H1 (cell line): ENCODE measurements around the gene ACOT7. TPM values are rescaled to one million over a fixed set of nuclear protein-coding genes. Genes with fewer than 3 reads are reported as not detected.
A peak's percentile ranks its signal among the peaks of the same experiment; 100 is the strongest.

Experiments used
- ASH2L ChIP-seq: fragments of 200-600, 300-600 bp; sonication (generic); IDR thresholded peaks from one replicate; pipeline ENCODE4 v1.7.1; 2017; ENCODE audit warnings: low read length
- ATF2 ChIP-seq: IDR thresholded peaks from 2 replicates; pipeline ENCODE4 v1.6.1; 2012; ENCODE audit warnings: low read length, inconsistent platforms
- BRCA1 ChIP-seq: IDR thresholded peaks from 2 replicates; pipeline ENCODE4 v1.6.1; 2012; ENCODE audit warnings: low read depth, low read length, improper control_type of control experiment
- CEBPB ChIP-seq: IDR thresholded peaks from 2 replicates; pipeline ENCODE4 v1.6.1; 2012; ENCODE audit warnings: low read depth, low read length
- EP300 ChIP-seq, 2 experiments: IDR thresholded peaks; 1 replicate in 1 of 2; 2 replicates in 1 of 2; pipeline ENCODE4 v1.6.1; 2011 to 2012; ENCODE audit warnings: low read depth in 2 of 2, low read length in 2 of 2, mild to moderate bottlenecking in 2 of 2, borderline replicate concordance in 1 of 2, inconsistent platforms in 1 of 2, moderate library complexity in 1 of 2
- FOSL1 ChIP-seq: IDR thresholded peaks from 2 replicates; pipeline ENCODE4 v1.6.1; 2011; ENCODE audit warnings: mild to moderate bottlenecking, low read depth, low read length, moderate library complexity; ENCODE audit not compliant: insufficient read depth
- GABPA ChIP-seq: IDR thresholded peaks from 2 replicates; pipeline ENCODE4 v1.6.1; 2011; ENCODE audit warnings: mild to moderate bottlenecking, low read length, moderate library complexity, borderline replicate concordance; ENCODE audit not compliant: insufficient read depth
- HDAC2 ChIP-seq, 2 experiments: fragments of 300-600 bp in 1 of 2; sonication (generic) in 1 of 2; IDR thresholded peaks; 2 replicates each; pipeline ENCODE4 v1.6.1; 2011 to 2012; ENCODE audit warnings: low read depth in 2 of 2, low read length in 2 of 2, mild to moderate bottlenecking in 2 of 2, moderate library complexity in 2 of 2, borderline replicate concordance in 1 of 2, inconsistent platforms in 1 of 2
- JUN ChIP-seq: IDR thresholded peaks from 2 replicates; pipeline ENCODE4 v1.6.1; 2011; ENCODE audit warnings: low read depth, mild to moderate bottlenecking, improper control_type of control experiment, low read length
- KDM4A ChIP-seq: IDR thresholded peaks from one replicate; pipeline ENCODE4 v1.7.1; 2012; ENCODE audit warnings: low read depth, mild to moderate bottlenecking, moderate library complexity, low read length, inconsistent platforms; ENCODE audit not compliant: severe bottlenecking
- NANOG ChIP-seq: IDR thresholded peaks from 2 replicates; pipeline ENCODE4 v1.6.1; 2011; ENCODE audit warnings: low read length, low read depth, mild to moderate bottlenecking, inconsistent platforms; ENCODE audit not compliant: insufficient read depth, poor library complexity, severe bottlenecking
- PHF8 ChIP-seq: fragments of 200-600 bp; sonication (generic); conservative IDR thresholded peaks from 2 replicates; pipeline ENCODE4 v1.7.1; 2012; ENCODE audit warnings: low read depth, mild to moderate bottlenecking, inconsistent platforms, low read length, moderate library complexity
- RAD21 ChIP-seq, 2 experiments: IDR thresholded peaks in 1 of 2; conservative IDR thresholded peaks in 1 of 2; 2 replicates each; pipeline ENCODE4 v1.6.1; 2011; ENCODE audit warnings: low read depth in 2 of 2, low read length in 2 of 2, improper control_type of control experiment in 1 of 2, inconsistent platforms in 1 of 2, mild to moderate bottlenecking in 1 of 2, moderate library complexity in 1 of 2
- RNF2 ChIP-seq: fragments of 200-900, 300-1000 bp; sonication (generic); IDR thresholded peaks from 2 replicates; pipeline ENCODE4 v1.7.1; 2016; ENCODE audit warnings: borderline replicate concordance, low read depth, mild to moderate bottlenecking, antibody characterized with exemption, low read length; ENCODE audit not compliant: poor library complexity, severe bottlenecking; ENCODE audit errors: missing control alignments
- SP4 ChIP-seq: IDR thresholded peaks from 2 replicates; pipeline ENCODE4 v1.6.1; 2012; ENCODE audit warnings: low read length, inconsistent platforms
- SRF ChIP-seq: IDR thresholded peaks from 2 replicates; pipeline ENCODE4 v1.6.1; 2011; ENCODE audit warnings: mild to moderate bottlenecking, low read depth, low read length, moderate library complexity
- SUZ12 ChIP-seq: fragments of 200-600 bp; sonication (generic); IDR thresholded peaks from 2 replicates; pipeline ENCODE4 v1.6.1; 2012; ENCODE audit warnings: mild to moderate bottlenecking, inconsistent platforms, low read length, moderate library complexity, mixed read lengths
- TBP ChIP-seq: IDR thresholded peaks from 2 replicates; pipeline ENCODE4 v1.6.1; 2011; ENCODE audit warnings: low read depth, low read length, improper control_type of control experiment
- TCF12 ChIP-seq: IDR thresholded peaks from 2 replicates; pipeline ENCODE4 v1.6.1; 2011; ENCODE audit warnings: low read depth, mild to moderate bottlenecking, low read length
- USF2 ChIP-seq: IDR thresholded peaks from 2 replicates; pipeline ENCODE4 v1.6.1; 2011; ENCODE audit warnings: low read length, improper control_type of control experiment
- polyA plus RNA-seq, 7 experiments: library from polyadenylated mRNA; depleted of rRNA in 3 of 7; stranded (reverse) in 5 of 7; unstranded in 2 of 7; fragments of >200 nt in 5 of 7; fragments of 200-250 nt in 2 of 7; gene quantifications; 1 replicate in 5 of 7; 2 replicates in 1 of 7; 4 replicates in 1 of 7; pipeline versions ENCODE4 v1.2.1 to v1.2.3, GENCODE V29; 2011 to 2013; ENCODE audit warnings: missing spikeins in 2 of 7, mixed read lengths in 2 of 7
- total RNA-seq: library from RNA; stranded (reverse); fragmentation: NEBNext Ultra II Directional; extraction: Animal tissue kit (Norgen Biotek cat#: 25700); gene quantifications from 2 replicates; pipeline ENCODE4 v1.2.1, GENCODE V29; 2021

ACOT7 gene
- total and polyA plus RNA-seq, 2 of the 8 experiments (the other 6 are each of a cell fraction or from before 2014, with no cell fraction given) = 151 to 214 TPM

- TF ChIP-seq SRF (no peak), HDAC2 (IDR thresholded peaks at IDR 0.05; ENCODE audit: borderline replicate concordance in 1 of 2, low read depth in 2 of 2, low read length in 2 of 2) (no peak), RNF2 (no peak), FOSL1 (no peak), USF2 (no peak), GABPA (peak; percentile 38; the same call in 1 of the 2 replicates), KDM4A (no peak), EP300 (IDR thresholded peaks at IDR 0.05; ENCODE audit: borderline replicate concordance in 1 of 2, low read depth in 2 of 2, low read length in 2 of 2) (no peak), NANOG (no peak), ASH2L (no peak), ATF2 (no peak), TCF12 (no peak), BRCA1 (no peak), TBP (no peak), SUZ12 (no peak), PHF8 (no peak), SP4 (no peak), CEBPB (no peak), JUN (no peak), RAD21 (IDR thresholded peaks at IDR 0.05 in 1 of 2, conservative IDR thresholded peaks at IDR 0.05 in 1 of 2; ENCODE audit: low read depth in 2 of 2, low read length in 2 of 2) (peak; percentile 69 to 82)
Observed at GRCh38 chr1:6280761-6281451, 112.7 kb downstream of the ACOT7 start (continued).
